ENCODE measurements around the gene ASB11. TPM values are rescaled to one million over a fixed set of nuclear protein-coding genes. Genes with fewer than 3 reads are reported as not detected.

The ASB11 gene
- total RNA-seq, 1 experiment from 2014 or later: not detected

GRCh38 chrX:15241301-15241700, 74.1 kb downstream of the ASB11 start:
- Mint-ChIP-seq H3K27ac (no peak overlapping the region), H3K27me3 (ENCODE audit: low read depth) (no peaks in the 10 kb centered on the region; the same call in 1 of the 2 replicates), H3K4me3 (no peak overlapping the region), H3K9me3 (peaks cover 28 to 55% of the 10 kb centered on the region in 2 experiments), H3K36me3 (ENCODE audit: insufficient read depth in 1 of 3, low read depth in 3 of 3) (no peaks in the 10 kb centered on the region; a peak in 1 of 7 replicates), H3K4me1 (no peaks in the 10 kb centered on the region)
- no peak overlapping the region for H3K56ac ChIP-seq (ENCODE audit: insufficient read length, low read depth, low read length)
- H4K91ac ChIP-seq (ENCODE audit: insufficient read length, low read depth, low read length): no peak overlapping the region
- no peak for TF ChIP-seq CTCF (conservative IDR thresholded peaks at IDR 0.05)
- no peak overlapping the region for H2BK15ac ChIP-seq (ENCODE audit: low read depth, low read length)
- no peak overlapping the region for H2BK120ac ChIP-seq (ENCODE audit: low read depth, low read length, poor library complexity, severe bottlenecking)
- H3K9ac ChIP-seq (ENCODE audit: extremely low read depth, insufficient read length, low read length): no peak overlapping the region
- no peak overlapping the region for H2BK12ac ChIP-seq (ENCODE audit: insufficient read length, low read depth, low read length)
- no peaks in the 10 kb centered on the region for H3K27me3 ChIP-seq (ENCODE audit: insufficient read depth, low read length)
- no peak overlapping the region for H4K8ac ChIP-seq (replicated peaks; ENCODE audit: insufficient read length, low read depth, low read length)
- no peaks in the 10 kb centered on the region for H3K9me3 ChIP-seq (ENCODE audit: control insufficient read depth, low read depth, low read length)
- H3K79me2 ChIP-seq (ENCODE audit: insufficient read depth, low read length): no peaks in the 10 kb centered on the region
- DNase-seq: no peak
- H3K4ac ChIP-seq (ENCODE audit: low read depth, low read length): no peak overlapping the region
- no peaks in the 10 kb centered on the region for H3K23me2 ChIP-seq (ENCODE audit: insufficient read length, low read depth, low read length, poor library complexity, severe bottlenecking)
- WGBS (ENCODE audit: extremely low coverage, insufficient read length, low lambda C conversion rate): no CpG with 5 or more reads among the region's 3 CpGs
- H3T11ph ChIP-seq (ENCODE audit: low read length): no peak overlapping the region
- H3K4me2 ChIP-seq (ENCODE audit: insufficient read depth, insufficient read length, low read length): no peak overlapping the region
- no peak overlapping the region for H2AK5ac ChIP-seq (ENCODE audit: insufficient read length, low read length)
- H3K18ac ChIP-seq (ENCODE audit: insufficient read length, low read depth, low read length): no peak overlapping the region
- H2BK20ac ChIP-seq (ENCODE audit: low read depth, low read length, poor library complexity, severe bottlenecking): no peak overlapping the region
- H2BK5ac ChIP-seq (ENCODE audit: insufficient read length, low read length): no peak overlapping the region
- no peak overlapping the region for H3K14ac ChIP-seq (ENCODE audit: insufficient read depth, low read length)
- H4K20me1 ChIP-seq (ENCODE audit: control insufficient read depth, insufficient read depth, insufficient read length): no peaks in the 10 kb centered on the region
- no peak overlapping the region for H4K5ac ChIP-seq (ENCODE audit: insufficient read length, low read depth, low read length)
- H3K27ac ChIP-seq (ENCODE audit: insufficient read length, low read depth, low read length): no peak overlapping the region
- H3K79me1 ChIP-seq (ENCODE audit: insufficient read depth, low read depth, low read length, poor library complexity, severe bottlenecking): no peaks in the 10 kb centered on the region
- no peaks in the 10 kb centered on the region; the same call in 1 of the 2 replicates for H3K4me1 ChIP-seq (ENCODE audit: insufficient read depth, low read length)
- H2AFZ ChIP-seq (ENCODE audit: low read length): no peak overlapping the region
- H3K23ac ChIP-seq (ENCODE audit: insufficient read length, low read depth, low read length): no peak overlapping the region

Measured in H9 (cell line).